Aorta (tissue), 5 donors: ENCODE results near the gene MAPK4. TPM values are rescaled to one million over a fixed set of nuclear protein-coding genes. Genes with fewer than 3 reads are reported as not detected.

Experiments
- ATAC-seq: fragments of 200-7000 bp; cut with Tn5 transposase; one replicate; pipeline ENCODE4 v1.9.1; 2022; ENCODE audit warnings: moderate library complexity; ENCODE audit not compliant: low FRiP score
- DNase-seq, 2 donors: peaks; one replicate each; pipeline ENCODE4 v3.0.0-alpha.2; 2020
- H3K27ac ChIP-seq, 2 donors: one replicate each; pipeline ENCODE4 v1.5.1; 2013; ENCODE audit warnings: low read length in 2 of 2, mild to moderate bottlenecking in 2 of 2, moderate library complexity in 2 of 2, control low read depth in 1 of 2, inconsistent platforms in 1 of 2, low read depth in 1 of 2
- H3K27me3 ChIP-seq, 2 donors: one replicate each; pipeline ENCODE4 v1.6.1; 2013; ENCODE audit warnings: control low read depth in 1 of 2, low read length in 1 of 2, mild to moderate bottlenecking in 1 of 2, moderate library complexity in 1 of 2; ENCODE audit not compliant: insufficient read depth in 2 of 2, control insufficient read depth in 1 of 2
- H3K36me3 ChIP-seq, 2 donors: one replicate each; pipeline ENCODE4 v1.6.1; 2013; ENCODE audit warnings: control low read depth in 1 of 2, low read length in 1 of 2, mild to moderate bottlenecking in 1 of 2; ENCODE audit not compliant: insufficient read depth in 2 of 2, control insufficient read depth in 1 of 2
- H3K4me1 ChIP-seq, 2 donors: one replicate each; pipeline ENCODE4 v1.6.1; 2013; ENCODE audit warnings: low read length in 2 of 2, control low read depth in 1 of 2, mild to moderate bottlenecking in 1 of 2, moderate library complexity in 1 of 2; ENCODE audit not compliant: insufficient read depth in 2 of 2, control insufficient read depth in 1 of 2
- H3K4me3 ChIP-seq, 2 donors: one replicate each; pipeline ENCODE4 v1.5.1; 2013; ENCODE audit warnings: low read length in 2 of 2, control low read depth in 1 of 2, mild to moderate bottlenecking in 1 of 2
- H3K9me3 ChIP-seq: one replicate; pipeline ENCODE4 v1.6.1; 2013; ENCODE audit warnings: mild to moderate bottlenecking, low read length; ENCODE audit not compliant: control insufficient read depth
- WGBS, 2 donors: extraction: QIAGEN DNeasy Blood & Tissue Kit; methylation state at CpG; one replicate each; pipeline ENCODE4 v1.1.7; 2013; 5-methylcytosine and 5-hydroxymethylcytosine counted together
- intact Hi-C, 2 donors: fragments of 100-400 bp; cut with DNase I; formaldehyde crosslinking; loops; one replicate each; pipeline versions ENCODE4 v1.14.2 to v1.15.0; 2022
- polyA plus RNA-seq, 2 donors: library from polyadenylated mRNA; stranded (reverse); fragments of 200-250 nt; gene quantifications; one replicate each; pipeline ENCODE4 v1.2.3, GENCODE V29; 2013
- total RNA-seq, 2 donors: library from RNA; stranded (reverse); fragmentation: NEBNext Ultra II Directional; extraction: Animal tissue kit (Norgen Biotek cat#: 25700); gene quantifications; one replicate each; pipeline ENCODE4 v1.2.1, GENCODE V29; 2021
- donor health status: healthy with polysubstance abuse.
- donor health status: Bipolar disorder and iron deficiency.
- donor health status: DM: no; HTN: no; CAD: no.
- donor health status: DM: no; HTN: no; CAD: no.
- donor health status: DM: yes; HTN: yes; CAD: no.

Gene MAPK4
- total and polyA plus RNA-seq, 4 donors = 1.1 to 4.2 (median 1.5) TPM

GRCh38 chr18:50726960-50727589 is 167.2 kb downstream of the MAPK4 start:
- H3K36me3 ChIP-seq = no peaks in the 10 kb centered on the region
- no peaks in the 10 kb centered on the region for H3K9me3 ChIP-seq
- no peaks in the 10 kb centered on the region for H3K27me3 ChIP-seq
- whole genome bisulfite sequencing, 2 donors = 78 to 82% methylated on average over 10 of the region's 10 CpGs
- no peak for DNase-seq
- no peak overlapping the region for H3K4me3 ChIP-seq
- H3K27ac ChIP-seq = no peak overlapping the region
- intact Hi-C loops = no loop called here
- no peaks in the 10 kb centered on the region for H3K4me1 ChIP-seq
- no peak for ATAC-seq

- intact Hi-C loops = no loop called here
- no peaks in the 10 kb centered on the region for H3K27me3 ChIP-seq
- H3K36me3 ChIP-seq = no peaks in the 10 kb centered on the region
- no peak overlapping the region for H3K4me3 ChIP-seq
- no peak overlapping the region for H3K27ac ChIP-seq
- DNase-seq (no peak), ATAC-seq (no peak)
- WGBS, 2 donors = 90 to 92% methylated on average over 9 to 10 of the region's 10 CpGs
- H3K9me3 ChIP-seq = no peaks in the 10 kb centered on the region
- no peaks in the 10 kb centered on the region for H3K4me1 ChIP-seq
Observed at GRCh38 chr18:50727721-50728471, 168.0 kb downstream of the MAPK4 start.

- intact Hi-C loops = no loop called here
- DNase-seq (no peak), ATAC-seq (no peak)
- no peaks in the 10 kb centered on the region for H3K4me1 ChIP-seq
- WGBS, 2 donors = 84 to 86% methylated on average over 45 to 46 of the region's 46 CpGs
- no peak overlapping the region for H3K27ac ChIP-seq
- H3K27me3 ChIP-seq = no peaks in the 10 kb centered on the region
- no peaks in the 10 kb centered on the region for H3K36me3 ChIP-seq
- H3K9me3 ChIP-seq = no peaks in the 10 kb centered on the region
- H3K4me3 ChIP-seq = no peak overlapping the region
Observed at GRCh38 chr18:50729376-50729775, 169.5 kb downstream of the MAPK4 start.

GRCh38 chr18:50729986-50730385 is 170.1 kb downstream of the MAPK4 start:
- Histone ChIP-seq H3K4me1 (no peaks in the 10 kb centered on the region), H3K4me3 (no peak overlapping the region), H3K36me3 (no peaks in the 10 kb centered on the region), H3K27me3 (no peaks in the 10 kb centered on the region), H3K9me3 (no peaks in the 10 kb centered on the region), H3K27ac (no peak overlapping the region)
- no peak for ATAC-seq
- WGBS, 2 donors = 90 to 93% methylated on average over 9 of the region's 9 CpGs
- DNase-seq = no peak
- intact Hi-C loops = no loop called here

- no peaks in the 10 kb centered on the region for H3K36me3 ChIP-seq
- WGBS, 2 donors = 79 to 83% methylated on average over 8 of the region's 8 CpGs
- no peak for ATAC-seq
Observed at GRCh38 chr18:50734342-50734741, 174.5 kb downstream of the MAPK4 start.

GRCh38 chr18:50734886-50735285 is 175.0 kb downstream of the MAPK4 start:
- Histone ChIP-seq H3K9me3 (no peaks in the 10 kb centered on the region), H3K36me3 (no peaks in the 10 kb centered on the region), H3K4me1 (no peaks in the 10 kb centered on the region), H3K4me3 (no peak overlapping the region), H3K27ac (no peak overlapping the region), H3K27me3 (no peaks in the 10 kb centered on the region)
- ATAC-seq (no peak), DNase-seq (no peak)
- 87 to 93% methylated on average over 5 of the region's 5 CpGs for WGBS, 2 donors
- intact Hi-C loops = no loop called here

More at GRCh38 chr18:50734342-50734741, 174.5 kb downstream of the MAPK4 start:
- Histone ChIP-seq H3K27ac (no peak overlapping the region), H3K4me1 (no peaks in the 10 kb centered on the region), H3K4me3 (no peak overlapping the region), H3K27me3 (no peaks in the 10 kb centered on the region), H3K9me3 (no peaks in the 10 kb centered on the region)
- intact Hi-C loops = no loop called here
- no peak for DNase-seq

- H3K36me3 ChIP-seq = no peaks in the 10 kb centered on the region
- no peaks in the 10 kb centered on the region for H3K27me3 ChIP-seq
- no peaks in the 10 kb centered on the region for H3K9me3 ChIP-seq
- H3K27ac ChIP-seq = no peak overlapping the region
- 80 to 85% methylated on average over 3 of the region's 3 CpGs for WGBS, 2 donors
- H3K4me3 ChIP-seq = no peak overlapping the region
- ATAC-seq = no peak
- intact Hi-C loops = no loop called here
- DNase-seq = no peak
- H3K4me1 ChIP-seq = no peaks in the 10 kb centered on the region
Observed at GRCh38 chr18:50737127-50737526, 177.2 kb downstream of the MAPK4 start.

GRCh38 chr18:50738098-50738757 is 178.3 kb downstream of the MAPK4 start:
- ATAC-seq = no peak
- intact Hi-C loops = no loop called here
- H3K4me1 ChIP-seq = no peaks in the 10 kb centered on the region

GRCh38 chr18:50742952-50743351 is 183.1 kb downstream of the MAPK4 start:
- Histone ChIP-seq H3K27ac (no peak overlapping the region), H3K27me3 (no peaks in the 10 kb centered on the region), H3K9me3 (peaks cover 1% of the 10 kb centered on the region), H3K4me1 (no peaks in the 10 kb centered on the region), H3K36me3 (no peaks in the 10 kb centered on the region), H3K4me3 (no peak overlapping the region)
- ATAC-seq = no peak
- no peak for DNase-seq
- intact Hi-C loops = no loop called here

More at GRCh38 chr18:50738098-50738757, 178.3 kb downstream of the MAPK4 start:
- DNase-seq = no peak
- Histone ChIP-seq H3K27me3 (no peaks in the 10 kb centered on the region), H3K4me3 (no peak overlapping the region), H3K9me3 (no peaks in the 10 kb centered on the region), H3K27ac (no peak overlapping the region), H3K36me3 (no peaks in the 10 kb centered on the region)
- 87 to 88% methylated on average over 7 of the region's 7 CpGs for WGBS, 2 donors
